Trophoblast cell (in vitro differentiated cells and primary cell): Measurements from ENCODE around the gene CREB5.

Experiments
- DNase-seq, 2 donors: peaks; one replicate each; pipeline ENCODE4 v3.0.0-alpha.2; 2016
- H2AFZ ChIP-seq: 2 replicates; pipeline ENCODE4 v1.6.1; 2013; ENCODE audit warnings: low read length, moderate library complexity, mild to moderate bottlenecking; ENCODE audit not compliant: insufficient read depth, poor library complexity
- H2AK5ac ChIP-seq: 2 replicates; pipeline ENCODE4 v1.6.1; 2013; ENCODE audit warnings: mild to moderate bottlenecking, low read length
- H2BK120ac ChIP-seq: 2 replicates; pipeline ENCODE4 v1.6.1; 2013; ENCODE audit warnings: low read length, mild to moderate bottlenecking, moderate library complexity; ENCODE audit not compliant: insufficient read depth, poor library complexity
- H2BK12ac ChIP-seq: 2 replicates; pipeline ENCODE4 v1.6.1; 2013; ENCODE audit warnings: mild to moderate bottlenecking, low read length, moderate library complexity
- H2BK5ac ChIP-seq: 2 replicates; pipeline ENCODE4 v1.6.1; 2013; ENCODE audit warnings: low read length, low read depth, moderate library complexity, mild to moderate bottlenecking; ENCODE audit not compliant: poor library complexity
- H3K14ac ChIP-seq: 2 replicates; pipeline ENCODE4 v1.6.1; 2013; ENCODE audit warnings: mild to moderate bottlenecking, low read length
- H3K18ac ChIP-seq: 2 replicates; pipeline ENCODE4 v1.6.1; 2013; ENCODE audit warnings: mild to moderate bottlenecking, low read length
- H3K23ac ChIP-seq: 2 replicates; pipeline ENCODE4 v1.6.1; 2013; ENCODE audit warnings: low read length
- H3K27ac ChIP-seq: 2 replicates; pipeline ENCODE4 v1.5.1; 2013; ENCODE audit warnings: low read depth, mild to moderate bottlenecking, inconsistent platforms, low read length, moderate library complexity
- H3K27me3 ChIP-seq: 2 replicates; pipeline ENCODE4 v1.6.1; 2013; ENCODE audit warnings: inconsistent platforms, mild to moderate bottlenecking, low read length, moderate library complexity; ENCODE audit not compliant: insufficient read depth
- H3K36me3 ChIP-seq, 2 experiments: 1 replicate in 1 of 2; 2 replicates in 1 of 2; pipeline ENCODE4 v1.6.1; 2013; ENCODE audit warnings: low read length in 2 of 2, mild to moderate bottlenecking in 2 of 2, moderate library complexity in 1 of 2; ENCODE audit not compliant: insufficient read depth in 2 of 2, control insufficient read depth in 1 of 2
- H3K4ac ChIP-seq: 2 replicates; pipeline ENCODE4 v1.6.1; 2013; ENCODE audit warnings: low read depth, mild to moderate bottlenecking, low read length, moderate library complexity
- H3K4me1 ChIP-seq, 2 experiments: 1 replicate in 1 of 2; 2 replicates in 1 of 2; pipeline ENCODE4 v1.6.1; 2013; ENCODE audit warnings: low read length in 2 of 2, mild to moderate bottlenecking in 2 of 2, moderate library complexity in 1 of 2; ENCODE audit not compliant: insufficient read depth in 2 of 2, control insufficient read depth in 1 of 2
- H3K4me2 ChIP-seq: 2 replicates; pipeline ENCODE4 v1.6.1; 2013; ENCODE audit warnings: inconsistent platforms, mild to moderate bottlenecking, low read length, moderate library complexity
- H3K4me3 ChIP-seq: 2 replicates; pipeline ENCODE4 v1.5.1; 2013; ENCODE audit warnings: mild to moderate bottlenecking, low read depth, low read length, inconsistent platforms
- H3K79me1 ChIP-seq: one replicate; pipeline ENCODE4 v1.6.1; 2013; ENCODE audit warnings: low read length
- H3K79me2 ChIP-seq: 2 replicates; pipeline ENCODE4 v1.6.1; 2013; ENCODE audit warnings: low read length, mild to moderate bottlenecking; ENCODE audit not compliant: control insufficient read depth, insufficient read depth, poor library complexity
- H3K9ac ChIP-seq: 2 replicates; pipeline ENCODE4 v1.6.1; 2013; ENCODE audit warnings: mild to moderate bottlenecking, low read length
- H3K9me3 ChIP-seq: 2 replicates; pipeline ENCODE4 v1.6.1; 2013; ENCODE audit warnings: low read depth, mild to moderate bottlenecking, control low read depth, inconsistent platforms, low read length; ENCODE audit not compliant: insufficient read depth
- H4K12ac ChIP-seq: 2 replicates; pipeline ENCODE4 v1.6.1; 2013; ENCODE audit warnings: low read depth, mild to moderate bottlenecking, low read length, moderate library complexity
- H4K8ac ChIP-seq: 2 replicates; pipeline ENCODE4 v1.6.1; 2013; ENCODE audit warnings: low read depth, mild to moderate bottlenecking, low read length, moderate library complexity
- H4K91ac ChIP-seq: one replicate; pipeline ENCODE4 v1.6.1; 2013; ENCODE audit warnings: low read depth, mild to moderate bottlenecking, low read length, moderate library complexity
- WGBS: extraction: QIAGEN DNeasy Blood & Tissue Kit; methylation state at CpG from one replicate; pipeline ENCODE4 v1.1.7; 2013; ENCODE audit warnings: missing lambda C conversion rate; ENCODE audit not compliant: insufficient read length, insufficient coverage; ENCODE audit errors: extremely low coverage; 5-methylcytosine and 5-hydroxymethylcytosine counted together

The CREB5 gene

GRCh38 chr7:28768577-28769147 is 356.3 kb downstream of the CREB5 start:
- Histone ChIP-seq H3K4ac (no peak overlapping the region), H3K36me3 (no peaks in the 10 kb centered on the region), H4K8ac (no peak overlapping the region), H4K12ac (no peak overlapping the region), H2BK120ac (no peak overlapping the region), H3K9ac (no peak overlapping the region), H2AK5ac (no peak overlapping the region), H2AFZ (no peak overlapping the region), H3K79me2 (no peaks in the 10 kb centered on the region), H3K79me1 (no peaks in the 10 kb centered on the region), H3K9me3 (no peaks in the 10 kb centered on the region), H3K27me3 (no peaks in the 10 kb centered on the region), H3K4me1 (no peaks in the 10 kb centered on the region), H3K18ac (no peak overlapping the region), H3K4me2 (no peak overlapping the region), H3K4me3 (no peak overlapping the region), H3K23ac (no peak overlapping the region), H3K27ac (no peak overlapping the region), H2BK5ac (no peak overlapping the region), H4K91ac (no peak overlapping the region), H3K14ac (no peak overlapping the region), H2BK12ac (no peak overlapping the region)
- no peak for DNase-seq
- no CpG with 5 or more reads among the region's 1 CpG for WGBS

GRCh38 chr7:28771906-28772622 is 359.7 kb downstream of the CREB5 start:
- DNase-seq, result no peak
- Histone ChIP-seq H3K79me1 (no peaks in the 10 kb centered on the region), H3K4ac (no peak overlapping the region), H3K9ac (no peak overlapping the region), H3K14ac (no peak overlapping the region), H4K8ac (no peak overlapping the region), H3K27ac (no peak overlapping the region), H4K91ac (no peak overlapping the region), H3K4me2 (no peak overlapping the region), H2BK12ac (no peak overlapping the region), H3K4me3 (no peak overlapping the region), H3K4me1 (no peaks in the 10 kb centered on the region), H3K18ac (no peak overlapping the region), H3K27me3 (no peaks in the 10 kb centered on the region), H4K12ac (no peak overlapping the region), H3K79me2 (no peaks in the 10 kb centered on the region), H3K36me3 (no peaks in the 10 kb centered on the region), H3K23ac (no peak overlapping the region), H2BK5ac (no peak overlapping the region), H2AFZ (no peak overlapping the region), H3K9me3 (no peaks in the 10 kb centered on the region), H2AK5ac (no peak overlapping the region), H2BK120ac (no peak overlapping the region)
- WGBS, result no CpG with 5 or more reads among the region's 14 CpGs

- no peaks in the 10 kb centered on the region for H3K36me3 ChIP-seq
- H3K18ac ChIP-seq, result no peak overlapping the region
- H4K8ac ChIP-seq, result no peak overlapping the region
- DNase-seq, result no peak
- no peak overlapping the region for H4K12ac ChIP-seq
- H3K4me1 ChIP-seq, result no peaks in the 10 kb centered on the region
- H3K9me3 ChIP-seq, result no peaks in the 10 kb centered on the region
- no peak overlapping the region for H2BK12ac ChIP-seq
- no peak overlapping the region for H2BK120ac ChIP-seq
- no peaks in the 10 kb centered on the region for H3K79me2 ChIP-seq
- H3K4ac ChIP-seq, result no peak overlapping the region
- no peak overlapping the region for H3K23ac ChIP-seq
- no peak overlapping the region for H2AFZ ChIP-seq
- H3K79me1 ChIP-seq, result no peaks in the 10 kb centered on the region
- no peak overlapping the region for H2AK5ac ChIP-seq
- no peaks in the 10 kb centered on the region for H3K27me3 ChIP-seq
- H3K27ac ChIP-seq, result no peak overlapping the region
- no peak overlapping the region for H3K14ac ChIP-seq
- H2BK5ac ChIP-seq, result no peak overlapping the region
- no peak overlapping the region for H4K91ac ChIP-seq
- no peak overlapping the region for H3K4me2 ChIP-seq
- no peak overlapping the region for H3K4me3 ChIP-seq
- H3K9ac ChIP-seq, result no peak overlapping the region
- WGBS, result no CpG with 5 or more reads among the region's 6 CpGs
Observed at GRCh38 chr7:28773423-28774145, 361.3 kb downstream of the CREB5 start.

- Histone ChIP-seq H3K4ac (no peak overlapping the region), H3K79me1 (no peaks in the 10 kb centered on the region), H2BK12ac (no peak overlapping the region), H3K4me2 (no peak overlapping the region), H2AK5ac (no peak overlapping the region), H3K9ac (no peak overlapping the region), H2AFZ (no peak overlapping the region), H3K23ac (no peak overlapping the region), H3K27me3 (no peaks in the 10 kb centered on the region), H3K9me3 (no peaks in the 10 kb centered on the region), H3K4me3 (no peak overlapping the region), H3K27ac (no peak overlapping the region), H4K91ac (no peak overlapping the region), H3K14ac (no peak overlapping the region), H3K18ac (no peak overlapping the region), H3K4me1 (no peaks in the 10 kb centered on the region), H4K12ac (no peak overlapping the region), H2BK120ac (no peak overlapping the region), H3K36me3 (no peaks in the 10 kb centered on the region), H4K8ac (no peak overlapping the region), H2BK5ac (no peak overlapping the region), H3K79me2 (no peaks in the 10 kb centered on the region)
- WGBS, result no CpG with 5 or more reads among the region's 4 CpGs
- no peak for DNase-seq
Observed at GRCh38 chr7:28774261-28774988, 362.1 kb downstream of the CREB5 start.
